Measurements from ENCODE around the gene DAAM1. TPM values are rescaled to one million over a fixed set of nuclear protein-coding genes. Genes with fewer than 3 reads are reported as not detected.

The DAAM1 gene
- polyA plus RNA-seq, 2 donors = 21.7 to 32.7 TPM

- H3K27ac ChIP-seq (ENCODE audit: low read depth in 2 of 2, low read length in 1 of 2) = peak overlapping the region in 1 of 2 donors; percentile 29
Observed at GRCh38 chr14:59197695-59198262, 9.3 kb downstream of the DAAM1 start.

GRCh38 chr14:59199205-59199604 is 10.7 kb downstream of the DAAM1 start:
- H3K4me3 ChIP-seq (ENCODE audit: low read depth in 1 of 2, low read length in 2 of 2) = no peak overlapping the region
- WGBS, 2 donors = 73 to 88% methylated on average over 5 of the region's 5 CpGs
- H3K27ac ChIP-seq (ENCODE audit: low read depth in 2 of 2, low read length in 1 of 2) = no peak overlapping the region
- H3K4me1 ChIP-seq (ENCODE audit: control insufficient read depth in 2 of 2, insufficient read depth in 2 of 2, low read length in 1 of 2) = peaks cover 1 to 2% of the 10 kb centered on the region in 2 donors
- H3K27me3 ChIP-seq (ENCODE audit: control insufficient read depth in 1 of 2, insufficient read depth in 2 of 2, low read length in 2 of 2) = no peaks in the 10 kb centered on the region
- H3K9me3 ChIP-seq (ENCODE audit: control insufficient read depth in 2 of 2, insufficient read depth in 1 of 2, low read depth in 1 of 2, low read length in 1 of 2) = no peaks in the 10 kb centered on the region
- H3K36me3 ChIP-seq (ENCODE audit: control insufficient read depth in 2 of 2, insufficient read depth in 2 of 2, low read length in 1 of 2) = no peaks in the 10 kb centered on the region

More at GRCh38 chr14:59197695-59198262, 9.3 kb downstream of the DAAM1 start:
- peaks cover 0 to 1% of the 10 kb centered on the region in 2 donors for H3K4me1 ChIP-seq (ENCODE audit: control insufficient read depth in 2 of 2, insufficient read depth in 2 of 2, low read length in 1 of 2)
- no peaks in the 10 kb centered on the region for H3K27me3 ChIP-seq (ENCODE audit: control insufficient read depth in 1 of 2, insufficient read depth in 2 of 2, low read length in 2 of 2)
- 78 to 84% methylated on average over 4 to 5 of the region's 5 CpGs for WGBS, 2 donors
- H3K4me3 ChIP-seq (ENCODE audit: low read depth in 1 of 2, low read length in 2 of 2) = no peak overlapping the region
- H3K9me3 ChIP-seq (ENCODE audit: control insufficient read depth in 2 of 2, insufficient read depth in 1 of 2, low read depth in 1 of 2, low read length in 1 of 2) = no peaks in the 10 kb centered on the region
- H3K36me3 ChIP-seq (ENCODE audit: control insufficient read depth in 2 of 2, insufficient read depth in 2 of 2, low read length in 1 of 2) = no peaks in the 10 kb centered on the region

- no peak overlapping the region for H3K27ac ChIP-seq (ENCODE audit: low read depth in 2 of 2, low read length in 1 of 2)
- H3K27me3 ChIP-seq (ENCODE audit: control insufficient read depth in 1 of 2, insufficient read depth in 2 of 2, low read length in 2 of 2) = no peaks in the 10 kb centered on the region
- peaks cover 1 to 3% of the 10 kb centered on the region in 2 donors for H3K4me1 ChIP-seq (ENCODE audit: control insufficient read depth in 2 of 2, insufficient read depth in 2 of 2, low read length in 1 of 2)
- H3K4me3 ChIP-seq (ENCODE audit: low read depth in 1 of 2, low read length in 2 of 2) = no peak overlapping the region
- H3K9me3 ChIP-seq (ENCODE audit: control insufficient read depth in 2 of 2, insufficient read depth in 1 of 2, low read depth in 1 of 2, low read length in 1 of 2) = no peaks in the 10 kb centered on the region
- no peaks in the 10 kb centered on the region for H3K36me3 ChIP-seq (ENCODE audit: control insufficient read depth in 2 of 2, insufficient read depth in 2 of 2, low read length in 1 of 2)
- WGBS, 2 donors = 32 to 47% methylated on average over 1 of the region's 1 CpG
Observed at GRCh38 chr14:59199614-59200013, 11.1 kb downstream of the DAAM1 start.

- no peaks in the 10 kb centered on the region for H3K9me3 ChIP-seq (ENCODE audit: control insufficient read depth in 2 of 2, insufficient read depth in 1 of 2, low read depth in 1 of 2, low read length in 1 of 2)
- H3K27ac ChIP-seq (ENCODE audit: low read depth in 2 of 2, low read length in 1 of 2) = no peak overlapping the region
- no peaks in the 10 kb centered on the region for H3K36me3 ChIP-seq (ENCODE audit: control insufficient read depth in 2 of 2, insufficient read depth in 2 of 2, low read length in 1 of 2)
- no peak overlapping the region for H3K4me3 ChIP-seq (ENCODE audit: low read depth in 1 of 2, low read length in 2 of 2)
- no peaks in the 10 kb centered on the region for H3K27me3 ChIP-seq (ENCODE audit: control insufficient read depth in 1 of 2, insufficient read depth in 2 of 2, low read length in 2 of 2)
- H3K4me1 ChIP-seq (ENCODE audit: control insufficient read depth in 2 of 2, insufficient read depth in 2 of 2, low read length in 1 of 2) = peaks cover 1 to 3% of the 10 kb centered on the region in 2 donors
Observed at GRCh38 chr14:59200195-59200594, 11.7 kb downstream of the DAAM1 start.

GRCh38 chr14:59202031-59202430 is 13.6 kb downstream of the DAAM1 start:
- H3K36me3 ChIP-seq (ENCODE audit: control insufficient read depth in 2 of 2, insufficient read depth in 2 of 2, low read length in 1 of 2) = no peaks in the 10 kb centered on the region
- WGBS, 2 donors = 80 to 84% methylated on average over 4 of the region's 4 CpGs
- no peak overlapping the region for H3K27ac ChIP-seq (ENCODE audit: low read depth in 2 of 2, low read length in 1 of 2)
- peaks cover 1 to 3% of the 10 kb centered on the region in 2 donors for H3K4me1 ChIP-seq (ENCODE audit: control insufficient read depth in 2 of 2, insufficient read depth in 2 of 2, low read length in 1 of 2)
- H3K4me3 ChIP-seq (ENCODE audit: low read depth in 1 of 2, low read length in 2 of 2) = no peak overlapping the region
- no peaks in the 10 kb centered on the region for H3K27me3 ChIP-seq (ENCODE audit: control insufficient read depth in 1 of 2, insufficient read depth in 2 of 2, low read length in 2 of 2)
- no peaks in the 10 kb centered on the region for H3K9me3 ChIP-seq (ENCODE audit: control insufficient read depth in 2 of 2, insufficient read depth in 1 of 2, low read depth in 1 of 2, low read length in 1 of 2)

GRCh38 chr14:59204305-59204704 is 15.8 kb downstream of the DAAM1 start:
- Histone ChIP-seq H3K36me3 (ENCODE audit: control insufficient read depth in 2 of 2, insufficient read depth in 2 of 2, low read length in 1 of 2) (no peaks in the 10 kb centered on the region), H3K4me3 (ENCODE audit: low read depth in 1 of 2, low read length in 2 of 2) (no peak overlapping the region)
- 55 to 87% methylated on average over 2 of the region's 2 CpGs for WGBS, 2 donors

GRCh38 chr14:59206892-59207291 is 18.4 kb downstream of the DAAM1 start:
- no peaks in the 10 kb centered on the region for H3K36me3 ChIP-seq (ENCODE audit: control insufficient read depth in 2 of 2, insufficient read depth in 2 of 2, low read length in 1 of 2)
- H3K27me3 ChIP-seq (ENCODE audit: control insufficient read depth in 1 of 2, insufficient read depth in 2 of 2, low read length in 2 of 2) = no peaks in the 10 kb centered on the region
- 93 to 94% methylated on average over 2 of the region's 2 CpGs for WGBS, 2 donors
- H3K27ac ChIP-seq (ENCODE audit: low read depth in 2 of 2, low read length in 1 of 2) = no peak overlapping the region
- no peak overlapping the region for H3K4me3 ChIP-seq (ENCODE audit: low read depth in 1 of 2, low read length in 2 of 2)
- no peaks in the 10 kb centered on the region for H3K9me3 ChIP-seq (ENCODE audit: control insufficient read depth in 2 of 2, insufficient read depth in 1 of 2, low read depth in 1 of 2, low read length in 1 of 2)
- H3K4me1 ChIP-seq (ENCODE audit: control insufficient read depth in 2 of 2, insufficient read depth in 2 of 2, low read length in 1 of 2) = peaks cover 2 to 3% of the 10 kb centered on the region in 2 donors

More at GRCh38 chr14:59204305-59204704, 15.8 kb downstream of the DAAM1 start:
- no peaks in the 10 kb centered on the region for H3K9me3 ChIP-seq (ENCODE audit: control insufficient read depth in 2 of 2, insufficient read depth in 1 of 2, low read depth in 1 of 2, low read length in 1 of 2)
- peaks cover 2 to 3% of the 10 kb centered on the region in 2 donors for H3K4me1 ChIP-seq (ENCODE audit: control insufficient read depth in 2 of 2, insufficient read depth in 2 of 2, low read length in 1 of 2)
- H3K27ac ChIP-seq (ENCODE audit: low read depth in 2 of 2, low read length in 1 of 2) = no peak overlapping the region
- no peaks in the 10 kb centered on the region for H3K27me3 ChIP-seq (ENCODE audit: control insufficient read depth in 1 of 2, insufficient read depth in 2 of 2, low read length in 2 of 2)

- Histone ChIP-seq H3K4me3 (ENCODE audit: low read depth in 1 of 2, low read length in 2 of 2) (no peak overlapping the region), H3K4me1 (ENCODE audit: control insufficient read depth in 2 of 2, insufficient read depth in 2 of 2, low read length in 1 of 2) (peaks cover 2 to 3% of the 10 kb centered on the region in 2 donors), H3K27me3 (ENCODE audit: control insufficient read depth in 1 of 2, insufficient read depth in 2 of 2, low read length in 2 of 2) (no peaks in the 10 kb centered on the region), H3K9me3 (ENCODE audit: control insufficient read depth in 2 of 2, insufficient read depth in 1 of 2, low read depth in 1 of 2, low read length in 1 of 2) (no peaks in the 10 kb centered on the region), H3K27ac (ENCODE audit: low read depth in 2 of 2, low read length in 1 of 2) (no peak overlapping the region), H3K36me3 (ENCODE audit: control insufficient read depth in 2 of 2, insufficient read depth in 2 of 2, low read length in 1 of 2) (no peaks in the 10 kb centered on the region)
- WGBS, 2 donors = 83 to 86% methylated on average over 5 of the region's 5 CpGs
Observed at GRCh38 chr14:59207506-59207933, 19.1 kb downstream of the DAAM1 start.

- 88 to 92% methylated on average over 6 of the region's 6 CpGs for WGBS, 2 donors
- H3K4me3 ChIP-seq (ENCODE audit: low read depth in 1 of 2, low read length in 2 of 2) = no peak overlapping the region
- H3K9me3 ChIP-seq (ENCODE audit: control insufficient read depth in 2 of 2, insufficient read depth in 1 of 2, low read depth in 1 of 2, low read length in 1 of 2) = no peaks in the 10 kb centered on the region
- no peak overlapping the region for H3K27ac ChIP-seq (ENCODE audit: low read depth in 2 of 2, low read length in 1 of 2)
- H3K4me1 ChIP-seq (ENCODE audit: control insufficient read depth in 2 of 2, insufficient read depth in 2 of 2, low read length in 1 of 2) = peaks cover 2 to 3% of the 10 kb centered on the region in 2 donors
- H3K27me3 ChIP-seq (ENCODE audit: control insufficient read depth in 1 of 2, insufficient read depth in 2 of 2, low read length in 2 of 2) = no peaks in the 10 kb centered on the region
- H3K36me3 ChIP-seq (ENCODE audit: control insufficient read depth in 2 of 2, insufficient read depth in 2 of 2, low read length in 1 of 2) = no peaks in the 10 kb centered on the region
Observed at GRCh38 chr14:59208224-59208814, 19.9 kb downstream of the DAAM1 start.

- peaks cover 2 to 3% of the 10 kb centered on the region in 2 donors for H3K4me1 ChIP-seq (ENCODE audit: control insufficient read depth in 2 of 2, insufficient read depth in 2 of 2, low read length in 1 of 2)
Observed at GRCh38 chr14:59208954-59209353, 20.5 kb downstream of the DAAM1 start.

More at GRCh38 chr14:59208954-59209353, 20.5 kb downstream of the DAAM1 start:
- Histone ChIP-seq H3K9me3 (ENCODE audit: control insufficient read depth in 2 of 2, insufficient read depth in 1 of 2, low read depth in 1 of 2, low read length in 1 of 2) (no peaks in the 10 kb centered on the region), H3K4me3 (ENCODE audit: low read depth in 1 of 2, low read length in 2 of 2) (no peak overlapping the region), H3K27ac (ENCODE audit: low read depth in 2 of 2, low read length in 1 of 2) (no peak overlapping the region), H3K36me3 (ENCODE audit: control insufficient read depth in 2 of 2, insufficient read depth in 2 of 2, low read length in 1 of 2) (no peaks in the 10 kb centered on the region), H3K27me3 (ENCODE audit: control insufficient read depth in 1 of 2, insufficient read depth in 2 of 2, low read length in 2 of 2) (no peaks in the 10 kb centered on the region)
- WGBS, 2 donors = 96 to 98% methylated on average over 1 of the region's 1 CpG
